MM.1S (cell line): Measurements from ENCODE around the gene EPN2.
"Not testable (repeated sequence)": the region's sequence is repeated elsewhere in the genome, so short reads cannot be mapped to it uniquely, and the experiment has no call there.

Experiments
- EZH2 ChIP-seq: fragments of 300-600 bp; sonication (generic); optimal IDR thresholded peaks from 2 replicates; pipeline ENCODE3; 2017; ENCODE audit warnings: low read depth, mild to moderate bottlenecking, antibody characterized with exemption, low read length, mixed read lengths
- TF ChIP-seq, protein P1 (sequence below): fragments of 300-600 bp; sonication (generic); IDR thresholded peaks from 2 replicates; pipeline ENCODE4 v1.5.1; 2016; ENCODE audit warnings: antibody characterized with exemption, low read length, mixed read lengths

DNA sequence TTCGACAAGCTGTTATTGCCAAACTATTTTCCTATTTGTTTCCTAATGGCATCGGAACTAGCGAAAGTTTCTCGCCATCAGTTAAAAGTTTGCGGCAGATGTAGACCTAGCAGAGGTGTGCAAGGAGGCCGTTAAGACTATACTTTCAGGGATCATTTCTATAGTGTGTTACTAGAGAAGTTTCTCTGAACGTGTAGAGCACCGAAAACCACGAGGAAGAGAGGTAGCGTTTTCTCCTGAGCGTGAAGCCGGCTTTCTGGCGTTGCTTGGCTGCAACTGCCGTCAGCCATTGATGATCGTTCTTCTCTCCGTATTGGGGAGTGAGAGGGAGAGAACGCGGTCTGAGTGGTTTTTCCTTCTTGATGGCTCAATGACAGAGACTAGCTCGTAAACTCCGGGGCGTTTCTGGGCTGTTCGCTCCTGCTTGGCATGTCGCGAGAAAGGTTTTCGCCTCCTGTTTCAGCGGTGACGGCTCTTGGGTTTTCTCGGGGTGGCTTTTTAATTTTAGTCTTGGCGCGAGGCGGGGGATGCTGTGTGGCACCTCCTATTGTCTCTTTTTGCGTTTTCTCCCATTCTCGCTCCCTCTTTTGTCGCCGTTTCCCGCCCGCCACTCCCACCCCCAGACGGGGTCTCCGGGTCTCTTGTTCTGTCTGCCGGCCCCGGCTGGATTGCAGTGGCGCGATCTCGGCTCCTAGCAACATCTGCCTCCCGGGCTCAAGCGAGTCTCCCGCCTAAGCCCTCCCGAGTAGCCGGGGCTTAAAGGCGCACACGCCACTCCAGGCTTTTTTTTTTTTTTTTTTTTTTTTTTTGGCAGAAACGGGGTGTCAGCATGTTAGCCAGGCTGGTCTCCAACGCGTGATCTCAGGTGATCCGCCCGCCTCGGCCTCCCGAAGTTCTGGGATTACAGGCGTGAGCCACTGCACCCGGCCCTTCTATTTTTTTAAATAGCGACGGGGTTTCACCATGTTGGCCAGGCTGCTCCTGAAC lies 49.0 kb upstream of the EPN2 start:
- TF ChIP-seq, protein P1, sequence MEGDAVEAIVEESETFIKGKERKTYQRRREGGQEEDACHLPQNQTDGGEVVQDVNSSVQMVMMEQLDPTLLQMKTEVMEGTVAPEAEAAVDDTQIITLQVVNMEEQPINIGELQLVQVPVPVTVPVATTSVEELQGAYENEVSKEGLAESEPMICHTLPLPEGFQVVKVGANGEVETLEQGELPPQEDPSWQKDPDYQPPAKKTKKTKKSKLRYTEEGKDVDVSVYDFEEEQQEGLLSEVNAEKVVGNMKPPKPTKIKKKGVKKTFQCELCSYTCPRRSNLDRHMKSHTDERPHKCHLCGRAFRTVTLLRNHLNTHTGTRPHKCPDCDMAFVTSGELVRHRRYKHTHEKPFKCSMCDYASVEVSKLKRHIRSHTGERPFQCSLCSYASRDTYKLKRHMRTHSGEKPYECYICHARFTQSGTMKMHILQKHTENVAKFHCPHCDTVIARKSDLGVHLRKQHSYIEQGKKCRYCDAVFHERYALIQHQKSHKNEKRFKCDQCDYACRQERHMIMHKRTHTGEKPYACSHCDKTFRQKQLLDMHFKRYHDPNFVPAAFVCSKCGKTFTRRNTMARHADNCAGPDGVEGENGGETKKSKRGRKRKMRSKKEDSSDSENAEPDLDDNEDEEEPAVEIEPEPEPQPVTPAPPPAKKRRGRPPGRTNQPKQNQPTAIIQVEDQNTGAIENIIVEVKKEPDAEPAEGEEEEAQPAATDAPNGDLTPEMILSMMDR: not testable (repeated sequence)
- TF ChIP-seq EZH2: not testable (repeated sequence)
